ENCODE results near the gene MYCBP2.

MYCBP2 gene

DNA sequence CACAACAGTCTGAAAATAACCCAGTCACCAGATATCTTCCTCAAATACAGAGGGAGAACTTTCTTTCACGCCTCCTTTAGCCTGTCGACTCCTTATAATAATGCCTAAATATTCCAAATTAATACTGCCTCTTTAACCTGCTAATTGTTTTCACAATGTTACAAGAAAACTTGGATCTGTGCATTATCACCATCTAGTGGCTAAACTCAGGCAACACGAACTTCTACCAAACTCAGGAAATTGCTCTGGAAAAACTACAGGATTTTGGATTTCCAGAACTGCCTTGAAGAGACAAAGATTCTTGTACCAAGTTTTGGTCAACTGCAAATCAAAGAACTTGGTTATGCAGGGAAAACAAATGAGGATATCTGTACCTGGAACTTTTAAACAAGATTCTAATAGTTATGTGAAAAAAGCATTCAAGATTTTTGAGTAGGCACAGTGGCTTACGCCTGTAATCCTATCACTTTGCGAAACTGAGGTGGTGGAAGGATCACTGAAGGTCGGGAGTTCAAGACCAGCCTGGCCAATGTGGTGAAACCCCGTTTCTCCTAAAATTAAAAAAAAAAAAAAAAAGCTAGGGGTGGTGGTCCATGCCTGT, 324.2 kb downstream of the MYCBP2 start:
- Histone ChIP-seq H3K9ac (ENCODE audit: low read depth, low read length, poor library complexity) (no peak overlapping the region), H3K79me1 (ENCODE audit: low read depth, low read length) (no peaks in the 10 kb centered on the region), H2BK12ac (ENCODE audit: low read length) (no peak overlapping the region), H4K91ac (ENCODE audit: low read depth, low read length, poor library complexity) (no peak overlapping the region), H3K18ac (ENCODE audit: low read length) (no peak overlapping the region), H3K9me3 (replicated peaks in 1 of 2; ENCODE audit: control insufficient read depth in 2 of 2, insufficient read depth in 1 of 2, low read depth in 1 of 2, low read length in 2 of 2) (no peaks in the 10 kb centered on the region), H3K36me3 (replicated peaks in 1 of 2; ENCODE audit: control insufficient read depth in 2 of 2, insufficient read depth in 2 of 2, low read length in 2 of 2) (peaks cover 7 to 98% of the 10 kb centered on the region in 2 donors), H2BK15ac (ENCODE audit: low read length) (no peak overlapping the region), H3K4me1 (ENCODE audit: control insufficient read depth in 2 of 2, insufficient read depth in 1 of 2, low read depth in 1 of 2, low read length in 2 of 2) (no peaks in the 10 kb centered on the region), H3K4me2 (ENCODE audit: insufficient read depth, low read length, poor library complexity, severe bottlenecking) (no peak overlapping the region), H4K8ac (ENCODE audit: low read depth, low read length) (no peak overlapping the region), H2BK120ac (ENCODE audit: low read depth, low read length) (no peak overlapping the region), H3K4me3 (ENCODE audit: low read length in 2 of 2) (no peak overlapping the region), H2AFZ (ENCODE audit: low read length) (no peak overlapping the region), H3K27ac (replicated peaks; ENCODE audit: low read length) (no peak overlapping the region), H3K27me3 (ENCODE audit: control insufficient read depth in 3 of 3, insufficient read depth in 3 of 3, low read depth in 1 of 3, low read length in 3 of 3) (no peaks in the 10 kb centered on the region), H2AK5ac (ENCODE audit: low read depth, low read length) (no peak overlapping the region), H3K4ac (ENCODE audit: low read length) (no peak overlapping the region), H3K23ac (ENCODE audit: low read depth, low read length, poor library complexity) (no peak overlapping the region), H2BK5ac (ENCODE audit: low read length) (no peak overlapping the region), H3K14ac (ENCODE audit: low read length) (no peak overlapping the region)
- WGBS, 2 donors (ENCODE audit: extremely low coverage in 2 of 2, insufficient read length in 2 of 2, insufficient replicate concordance in 1 of 2): no CpG with 5 or more reads among the region's 7 CpGs
- DNase-seq (ENCODE audit: low spot score): no peak

DNA sequence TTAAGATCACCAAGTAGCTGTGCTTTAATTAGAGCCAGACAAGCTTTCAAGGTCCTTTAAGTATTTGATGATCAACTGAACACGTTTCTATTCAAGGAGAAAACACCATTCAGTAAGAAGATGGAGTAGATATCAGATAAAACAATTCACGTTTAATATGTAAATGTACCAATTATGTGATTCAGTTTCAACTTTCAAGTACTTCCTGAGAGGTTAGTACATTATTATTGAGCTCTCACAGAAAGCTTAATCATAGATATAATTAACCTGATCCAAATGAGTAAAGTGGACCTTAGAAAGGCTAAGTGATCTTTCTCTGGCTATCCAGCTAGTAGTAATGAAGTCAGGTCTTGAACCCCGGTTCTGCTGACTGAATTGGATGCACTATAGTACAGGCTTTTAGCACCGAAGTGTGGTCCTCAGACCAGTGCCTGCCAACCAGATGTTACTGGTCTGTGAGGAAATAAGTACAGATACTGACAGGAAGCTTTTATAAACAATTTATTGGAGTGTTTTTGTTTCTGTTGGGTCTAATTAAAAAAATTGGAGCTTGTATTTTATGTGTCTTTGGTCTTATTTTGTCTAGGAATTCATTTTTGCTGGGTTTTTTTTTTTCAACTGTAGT, 324.8 kb downstream of the MYCBP2 start:
- no peak overlapping the region for H2AFZ ChIP-seq (ENCODE audit: low read length)
- no CpG with 5 or more reads among the region's 4 CpGs for WGBS, 2 donors (ENCODE audit: extremely low coverage in 2 of 2, insufficient read length in 2 of 2, insufficient replicate concordance in 1 of 2)
- H3K27me3 ChIP-seq (ENCODE audit: control insufficient read depth in 3 of 3, insufficient read depth in 3 of 3, low read depth in 1 of 3, low read length in 3 of 3): no peaks in the 10 kb centered on the region
- no peak overlapping the region for H3K23ac ChIP-seq (ENCODE audit: low read depth, low read length, poor library complexity)
- no peaks in the 10 kb centered on the region for H3K79me1 ChIP-seq (ENCODE audit: low read depth, low read length)
- H3K36me3 ChIP-seq (replicated peaks in 1 of 2; ENCODE audit: control insufficient read depth in 2 of 2, insufficient read depth in 2 of 2, low read length in 2 of 2): peaks cover 4 to 95% of the 10 kb centered on the region in 2 donors
- no peak for DNase-seq (ENCODE audit: low spot score)
- no peak overlapping the region for H2AK5ac ChIP-seq (ENCODE audit: low read depth, low read length)
- no peak overlapping the region for H3K4me2 ChIP-seq (ENCODE audit: insufficient read depth, low read length, poor library complexity, severe bottlenecking)
- H3K27ac ChIP-seq (replicated peaks; ENCODE audit: low read length): no peak overlapping the region
- no peak overlapping the region for H4K8ac ChIP-seq (ENCODE audit: low read depth, low read length)
- no peak overlapping the region for H3K14ac ChIP-seq (ENCODE audit: low read length)
- H3K4me3 ChIP-seq (ENCODE audit: low read length in 2 of 2): no peak overlapping the region
- no peak overlapping the region for H4K91ac ChIP-seq (ENCODE audit: low read depth, low read length, poor library complexity)
- no peak overlapping the region for H2BK120ac ChIP-seq (ENCODE audit: low read depth, low read length)
- no peak overlapping the region for H3K9ac ChIP-seq (ENCODE audit: low read depth, low read length, poor library complexity)
- no peak overlapping the region for H2BK15ac ChIP-seq (ENCODE audit: low read length)
- no peak overlapping the region for H3K4ac ChIP-seq (ENCODE audit: low read length)
- no peak overlapping the region for H2BK12ac ChIP-seq (ENCODE audit: low read length)
- no peaks in the 10 kb centered on the region for H3K4me1 ChIP-seq (ENCODE audit: control insufficient read depth in 2 of 2, insufficient read depth in 1 of 2, low read depth in 1 of 2, low read length in 2 of 2)
- no peak overlapping the region for H3K18ac ChIP-seq (ENCODE audit: low read length)
- H2BK5ac ChIP-seq (ENCODE audit: low read length): no peak overlapping the region
- no peaks in the 10 kb centered on the region for H3K9me3 ChIP-seq (replicated peaks in 1 of 2; ENCODE audit: control insufficient read depth in 2 of 2, insufficient read depth in 1 of 2, low read depth in 1 of 2, low read length in 2 of 2)

DNA sequence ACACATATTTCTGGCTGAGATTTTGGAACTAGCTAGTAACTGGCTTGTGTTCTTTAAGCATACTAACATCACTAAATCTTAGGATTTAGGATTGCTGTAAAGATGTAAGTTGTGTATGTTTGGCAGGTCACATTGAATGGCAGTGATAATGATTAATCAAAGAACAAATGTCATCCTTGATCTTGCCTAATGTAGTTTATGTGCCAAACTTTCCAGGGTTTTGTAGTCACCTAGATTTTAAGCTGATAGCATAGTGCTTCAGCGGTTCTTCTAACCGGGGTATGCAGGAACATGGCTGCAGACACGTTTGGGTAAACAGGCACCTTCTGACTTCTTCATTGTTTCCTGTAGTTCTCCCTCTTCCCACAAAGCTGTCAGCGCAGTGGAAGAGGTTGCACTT, 325.4 kb downstream of the MYCBP2 start:
- Histone ChIP-seq H2AFZ (ENCODE audit: low read length) (no peak overlapping the region), H3K4me1 (ENCODE audit: control insufficient read depth in 2 of 2, insufficient read depth in 1 of 2, low read depth in 1 of 2, low read length in 2 of 2) (no peaks in the 10 kb centered on the region), H3K4ac (ENCODE audit: low read length) (no peak overlapping the region), H3K4me3 (ENCODE audit: low read length in 2 of 2) (no peak overlapping the region), H3K23ac (ENCODE audit: low read depth, low read length, poor library complexity) (no peak overlapping the region), H3K27me3 (ENCODE audit: control insufficient read depth in 3 of 3, insufficient read depth in 3 of 3, low read depth in 1 of 3, low read length in 3 of 3) (no peaks in the 10 kb centered on the region), H2AK5ac (ENCODE audit: low read depth, low read length) (no peak overlapping the region), H2BK120ac (ENCODE audit: low read depth, low read length) (no peak overlapping the region), H4K8ac (ENCODE audit: low read depth, low read length) (no peak overlapping the region), H2BK5ac (ENCODE audit: low read length) (no peak overlapping the region), H3K18ac (ENCODE audit: low read length) (no peak overlapping the region), H3K79me1 (ENCODE audit: low read depth, low read length) (no peaks in the 10 kb centered on the region), H2BK12ac (ENCODE audit: low read length) (no peak overlapping the region), H3K4me2 (ENCODE audit: insufficient read depth, low read length, poor library complexity, severe bottlenecking) (no peak overlapping the region), H2BK15ac (ENCODE audit: low read length) (no peak overlapping the region), H3K9me3 (replicated peaks in 1 of 2; ENCODE audit: control insufficient read depth in 2 of 2, insufficient read depth in 1 of 2, low read depth in 1 of 2, low read length in 2 of 2) (no peaks in the 10 kb centered on the region), H4K91ac (ENCODE audit: low read depth, low read length, poor library complexity) (no peak overlapping the region), H3K36me3 (replicated peaks in 1 of 2; ENCODE audit: control insufficient read depth in 2 of 2, insufficient read depth in 2 of 2, low read length in 2 of 2) (peaks cover 4 to 95% of the 10 kb centered on the region in 2 donors), H3K27ac (replicated peaks; ENCODE audit: low read length) (no peak overlapping the region), H3K14ac (ENCODE audit: low read length) (no peak overlapping the region), H3K9ac (ENCODE audit: low read depth, low read length, poor library complexity) (no peak overlapping the region)
- no peak for DNase-seq (ENCODE audit: low spot score)
- WGBS, 2 donors (ENCODE audit: extremely low coverage in 2 of 2, insufficient read length in 2 of 2, insufficient replicate concordance in 1 of 2): no CpG with 5 or more reads among the region's 4 CpGs

DNA sequence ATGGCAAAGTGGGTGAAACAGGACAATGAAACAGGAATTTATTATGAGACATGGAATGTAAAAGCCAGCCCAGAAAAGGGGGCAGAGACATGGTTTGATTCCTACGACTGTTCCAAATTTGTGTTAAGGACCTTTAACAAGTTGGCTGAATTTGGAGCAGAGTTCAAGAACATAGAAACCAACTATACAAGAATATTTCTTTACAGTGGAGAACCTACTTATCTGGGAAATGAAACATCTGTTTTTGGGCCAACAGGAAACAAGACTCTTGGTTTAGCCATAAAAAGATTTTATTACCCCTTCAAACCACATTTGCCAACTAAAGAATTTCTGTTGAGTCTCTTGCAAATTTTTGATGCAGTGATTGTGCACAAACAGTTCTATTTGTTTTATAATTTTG, 326.4 kb downstream of the MYCBP2 start:
- DNase-seq (ENCODE audit: low spot score): no peak
- H2AK5ac ChIP-seq (ENCODE audit: low read depth, low read length): no peak overlapping the region
- H3K18ac ChIP-seq (ENCODE audit: low read length): no peak overlapping the region
- H2BK15ac ChIP-seq (ENCODE audit: low read length): no peak overlapping the region
- no peak overlapping the region for H3K4me2 ChIP-seq (ENCODE audit: insufficient read depth, low read length, poor library complexity, severe bottlenecking)
- no peak overlapping the region for H2BK5ac ChIP-seq (ENCODE audit: low read length)
- no peak overlapping the region for H3K27ac ChIP-seq (replicated peaks; ENCODE audit: low read length)
- no peak overlapping the region for H2AFZ ChIP-seq (ENCODE audit: low read length)
- no peaks in the 10 kb centered on the region for H3K9me3 ChIP-seq (replicated peaks in 1 of 2; ENCODE audit: control insufficient read depth in 2 of 2, insufficient read depth in 1 of 2, low read depth in 1 of 2, low read length in 2 of 2)
- no peak overlapping the region for H3K9ac ChIP-seq (ENCODE audit: low read depth, low read length, poor library complexity)
- no peak overlapping the region for H3K4me3 ChIP-seq (ENCODE audit: low read length in 2 of 2)
- no peaks in the 10 kb centered on the region for H3K79me1 ChIP-seq (ENCODE audit: low read depth, low read length)
- no peak overlapping the region for H4K8ac ChIP-seq (ENCODE audit: low read depth, low read length)
- no peak overlapping the region for H2BK12ac ChIP-seq (ENCODE audit: low read length)
- H4K91ac ChIP-seq (ENCODE audit: low read depth, low read length, poor library complexity): no peak overlapping the region
- H3K27me3 ChIP-seq (ENCODE audit: control insufficient read depth in 3 of 3, insufficient read depth in 3 of 3, low read depth in 1 of 3, low read length in 3 of 3): no peaks in the 10 kb centered on the region
- WGBS, 2 donors (ENCODE audit: extremely low coverage in 2 of 2, insufficient read length in 2 of 2, insufficient replicate concordance in 1 of 2): no CpG with 5 or more reads among the region's 1 CpG
- no peak overlapping the region for H3K4ac ChIP-seq (ENCODE audit: low read length)
- no peaks in the 10 kb centered on the region for H3K4me1 ChIP-seq (ENCODE audit: control insufficient read depth in 2 of 2, insufficient read depth in 1 of 2, low read depth in 1 of 2, low read length in 2 of 2)
- H3K14ac ChIP-seq (ENCODE audit: low read length): no peak overlapping the region
- H3K36me3 ChIP-seq (replicated peaks in 1 of 2; ENCODE audit: control insufficient read depth in 2 of 2, insufficient read depth in 2 of 2, low read length in 2 of 2): peaks cover 5 to 95% of the 10 kb centered on the region in 2 donors
- no peak overlapping the region for H2BK120ac ChIP-seq (ENCODE audit: low read depth, low read length)
- H3K23ac ChIP-seq (ENCODE audit: low read depth, low read length, poor library complexity): no peak overlapping the region

Measured in neuronal stem cell (in vitro differentiated cells).